Measurements from ENCODE around the gene DSCAM. TPM values are rescaled to one million over a fixed set of nuclear protein-coding genes. Genes with fewer than 3 reads are reported as not detected.

DSCAM gene
- total RNA-seq, 1 experiment from 2014 or later, result not detected

DNA sequence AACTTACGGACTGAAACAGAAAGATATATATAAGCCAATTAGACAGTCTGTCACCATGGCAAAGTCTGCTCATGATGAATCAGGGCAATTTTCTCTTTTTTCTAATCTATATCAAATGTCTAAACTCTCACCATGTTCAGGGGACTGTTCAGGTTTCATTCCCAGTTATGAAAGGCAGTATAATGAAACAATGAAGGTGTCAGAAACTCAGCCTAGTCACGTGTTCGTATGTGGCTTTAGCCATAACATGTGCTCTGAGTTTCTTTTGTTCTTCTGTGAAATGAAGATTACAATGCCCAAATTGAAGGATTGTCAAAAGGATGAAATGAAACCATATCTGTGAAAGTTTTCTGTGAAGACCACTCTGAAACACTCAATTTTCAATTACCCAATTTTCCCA, 392.9 kb downstream of the DSCAM start:
- no peak for DNase-seq (ENCODE audit: low read depth, low spot score)
- CTCF ChIA-PET, result no interaction called here
- POLR2A ChIA-PET, result no interaction called here
- ATAC-seq, result no peak
- H3K9me3 ChIP-seq (ENCODE audit: control insufficient read depth in 1 of 2, insufficient read depth in 1 of 2, low read depth in 1 of 2, low read length in 2 of 2), result peaks cover 21 to 22% of the 10 kb centered on the region in 2 experiments; a peak in 3 of 4 replicates
- H3K4me2 ChIP-seq (ENCODE audit: low read length), result no peak overlapping the region
- no peaks in the 10 kb centered on the region for H4K20me1 ChIP-seq (ENCODE audit: insufficient read depth)
- no peak overlapping the region for H3K27ac ChIP-seq (ENCODE audit: low read depth, low read length)
- no peaks in the 10 kb centered on the region for H3K36me3 ChIP-seq (ENCODE audit: control insufficient read depth in 1 of 2, insufficient read depth in 2 of 2, low read length in 2 of 2)
- TF ChIP-seq, protein P1, sequence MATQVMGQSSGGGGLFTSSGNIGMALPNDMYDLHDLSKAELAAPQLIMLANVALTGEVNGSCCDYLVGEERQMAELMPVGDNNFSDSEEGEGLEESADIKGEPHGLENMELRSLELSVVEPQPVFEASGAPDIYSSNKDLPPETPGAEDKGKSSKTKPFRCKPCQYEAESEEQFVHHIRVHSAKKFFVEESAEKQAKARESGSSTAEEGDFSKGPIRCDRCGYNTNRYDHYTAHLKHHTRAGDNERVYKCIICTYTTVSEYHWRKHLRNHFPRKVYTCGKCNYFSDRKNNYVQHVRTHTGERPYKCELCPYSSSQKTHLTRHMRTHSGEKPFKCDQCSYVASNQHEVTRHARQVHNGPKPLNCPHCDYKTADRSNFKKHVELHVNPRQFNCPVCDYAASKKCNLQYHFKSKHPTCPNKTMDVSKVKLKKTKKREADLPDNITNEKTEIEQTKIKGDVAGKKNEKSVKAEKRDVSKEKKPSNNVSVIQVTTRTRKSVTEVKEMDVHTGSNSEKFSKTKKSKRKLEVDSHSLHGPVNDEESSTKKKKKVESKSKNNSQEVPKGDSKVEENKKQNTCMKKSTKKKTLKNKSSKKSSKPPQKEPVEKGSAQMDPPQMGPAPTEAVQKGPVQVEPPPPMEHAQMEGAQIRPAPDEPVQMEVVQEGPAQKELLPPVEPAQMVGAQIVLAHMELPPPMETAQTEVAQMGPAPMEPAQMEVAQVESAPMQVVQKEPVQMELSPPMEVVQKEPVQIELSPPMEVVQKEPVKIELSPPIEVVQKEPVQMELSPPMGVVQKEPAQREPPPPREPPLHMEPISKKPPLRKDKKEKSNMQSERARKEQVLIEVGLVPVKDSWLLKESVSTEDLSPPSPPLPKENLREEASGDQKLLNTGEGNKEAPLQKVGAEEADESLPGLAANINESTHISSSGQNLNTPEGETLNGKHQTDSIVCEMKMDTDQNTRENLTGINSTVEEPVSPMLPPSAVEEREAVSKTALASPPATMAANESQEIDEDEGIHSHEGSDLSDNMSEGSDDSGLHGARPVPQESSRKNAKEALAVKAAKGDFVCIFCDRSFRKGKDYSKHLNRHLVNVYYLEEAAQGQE (IDR thresholded peaks at IDR 0.05; ENCODE audit: low read depth), result no peak
- TF ChIP-seq RAD21 (IDR thresholded peaks at IDR 0.05; ENCODE audit: low read depth) (no peak), FOSL1 (IDR thresholded peaks at IDR 0.05; ENCODE audit: low read depth) (no peak), EZH2phosphoT487 (IDR thresholded peaks at IDR 0.05; ENCODE audit: borderline replicate concordance) (no peak), POLR2A (IDR thresholded peaks at IDR 0.05; ENCODE audit: borderline replicate concordance, extremely low read depth, insufficient read depth, insufficient read length) (no peak), ELF1 (IDR thresholded peaks at IDR 0.05; ENCODE audit: borderline replicate concordance, low read depth) (no peak), EZH2 (IDR thresholded peaks at IDR 0.05) (no peak), SRF (IDR thresholded peaks at IDR 0.05; ENCODE audit: low read depth) (no peak), SP1 (IDR thresholded peaks at IDR 0.05; ENCODE audit: low read depth) (no peak), CBX3 (IDR thresholded peaks at IDR 0.05; ENCODE audit: low read depth) (no peak), JUND (IDR thresholded peaks at IDR 0.05) (no peak)
- TF ChIP-seq, protein P2, sequence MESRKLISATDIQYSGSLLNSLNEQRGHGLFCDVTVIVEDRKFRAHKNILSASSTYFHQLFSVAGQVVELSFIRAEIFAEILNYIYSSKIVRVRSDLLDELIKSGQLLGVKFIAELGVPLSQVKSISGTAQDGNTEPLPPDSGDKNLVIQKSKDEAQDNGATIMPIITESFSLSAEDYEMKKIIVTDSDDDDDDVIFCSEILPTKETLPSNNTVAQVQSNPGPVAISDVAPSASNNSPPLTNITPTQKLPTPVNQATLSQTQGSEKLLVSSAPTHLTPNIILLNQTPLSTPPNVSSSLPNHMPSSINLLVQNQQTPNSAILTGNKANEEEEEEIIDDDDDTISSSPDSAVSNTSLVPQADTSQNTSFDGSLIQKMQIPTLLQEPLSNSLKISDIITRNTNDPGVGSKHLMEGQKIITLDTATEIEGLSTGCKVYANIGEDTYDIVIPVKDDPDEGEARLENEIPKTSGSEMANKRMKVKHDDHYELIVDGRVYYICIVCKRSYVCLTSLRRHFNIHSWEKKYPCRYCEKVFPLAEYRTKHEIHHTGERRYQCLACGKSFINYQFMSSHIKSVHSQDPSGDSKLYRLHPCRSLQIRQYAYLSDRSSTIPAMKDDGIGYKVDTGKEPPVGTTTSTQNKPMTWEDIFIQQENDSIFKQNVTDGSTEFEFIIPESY (IDR thresholded peaks at IDR 0.05; ENCODE audit: extremely low read depth, insufficient replicate concordance, low read length), result no peak
- TF ChIP-seq, protein P3, sequence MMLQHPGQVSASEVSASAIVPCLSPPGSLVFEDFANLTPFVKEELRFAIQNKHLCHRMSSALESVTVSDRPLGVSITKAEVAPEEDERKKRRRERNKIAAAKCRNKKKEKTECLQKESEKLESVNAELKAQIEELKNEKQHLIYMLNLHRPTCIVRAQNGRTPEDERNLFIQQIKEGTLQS (IDR thresholded peaks at IDR 0.05), result no peak
- H3K9me2 ChIP-seq (ENCODE audit: insufficient read depth), result no peaks in the 10 kb centered on the region
- intact Hi-C loops (cut with micrococcal nuclease), result no loop called here
- no TSS peak for BruUV-seq (replicated peaks)
- H2AFZ ChIP-seq (ENCODE audit: low read depth, low read length, poor library complexity, severe bottlenecking), result no peak overlapping the region
- no peak overlapping the region for H3K4me3 ChIP-seq (replicated peaks in 1 of 2; ENCODE audit: low read depth in 1 of 2, low read length in 2 of 2)
- H3K79me2 ChIP-seq (ENCODE audit: insufficient read depth, low read length), result no peaks in the 10 kb centered on the region
- H3K4me1 ChIP-seq (ENCODE audit: control insufficient read depth in 1 of 2, insufficient read depth in 2 of 2, low read length in 2 of 2), result no peaks in the 10 kb centered on the region
- no peak overlapping the region for H3K9ac ChIP-seq (ENCODE audit: low read length)
- RAD21 ChIA-PET (ENCODE audit: low non-redundant PET in 1 of 2, low total read pairs in 2 of 2, uncharacterized antibody in 2 of 2, unreplicated experiment in 2 of 2), result no interaction called here
- no peaks in the 10 kb centered on the region for H3K27me3 ChIP-seq (ENCODE audit: insufficient read depth, low read length)

All from HCT116 (cell line).